Activated T-helper 17 cell treated with anti-CD3 and anti-CD28 coated beads, Interleukin-2, amount 50 U/mL, for 72 hours (primary cell): ENCODE data around the gene HTT. TPM values are rescaled to one million over a fixed set of nuclear protein-coding genes. Genes with fewer than 3 reads are reported as not detected.

Source experiments
- ATAC-seq: fragments of 150-1000 bp; cut with Tn5 transposase; replicated peaks from 2 replicates; pipeline ENCODE4 v1.10.0; 2021; ENCODE audit warnings: mild to moderate bottlenecking, moderate library complexity
- H3K27ac Mint-ChIP-seq: one replicate; pipeline ENCODE4 v1.8.0; 2022; ENCODE audit warnings: mixed read lengths
- H3K27me3 Mint-ChIP-seq: one replicate; pipeline ENCODE4 v1.8.0; 2022; ENCODE audit warnings: mixed read lengths
- H3K36me3 Mint-ChIP-seq: one replicate; pipeline ENCODE4 v1.8.0; 2022; ENCODE audit warnings: low read depth, mild to moderate bottlenecking, mixed read lengths
- H3K4me1 Mint-ChIP-seq: one replicate; pipeline ENCODE4 v1.8.0; 2022; ENCODE audit warnings: mixed read lengths
- H3K4me3 Mint-ChIP-seq: one replicate; pipeline ENCODE4 v1.8.0; 2022; ENCODE audit warnings: mild to moderate bottlenecking, mixed read lengths
- H3K9me3 Mint-ChIP-seq: one replicate; pipeline ENCODE4 v1.8.0; 2022; ENCODE audit warnings: mixed read lengths
- total RNA-seq, 2 donors: library from RNA; stranded (reverse); gene quantifications; one replicate each; pipeline ENCODE4 v1.2.3, GENCODE V29; 2022

The HTT gene
- total RNA-seq, 2 donors from 2014 or later: 58.2 to 63.4 TPM

DNA sequence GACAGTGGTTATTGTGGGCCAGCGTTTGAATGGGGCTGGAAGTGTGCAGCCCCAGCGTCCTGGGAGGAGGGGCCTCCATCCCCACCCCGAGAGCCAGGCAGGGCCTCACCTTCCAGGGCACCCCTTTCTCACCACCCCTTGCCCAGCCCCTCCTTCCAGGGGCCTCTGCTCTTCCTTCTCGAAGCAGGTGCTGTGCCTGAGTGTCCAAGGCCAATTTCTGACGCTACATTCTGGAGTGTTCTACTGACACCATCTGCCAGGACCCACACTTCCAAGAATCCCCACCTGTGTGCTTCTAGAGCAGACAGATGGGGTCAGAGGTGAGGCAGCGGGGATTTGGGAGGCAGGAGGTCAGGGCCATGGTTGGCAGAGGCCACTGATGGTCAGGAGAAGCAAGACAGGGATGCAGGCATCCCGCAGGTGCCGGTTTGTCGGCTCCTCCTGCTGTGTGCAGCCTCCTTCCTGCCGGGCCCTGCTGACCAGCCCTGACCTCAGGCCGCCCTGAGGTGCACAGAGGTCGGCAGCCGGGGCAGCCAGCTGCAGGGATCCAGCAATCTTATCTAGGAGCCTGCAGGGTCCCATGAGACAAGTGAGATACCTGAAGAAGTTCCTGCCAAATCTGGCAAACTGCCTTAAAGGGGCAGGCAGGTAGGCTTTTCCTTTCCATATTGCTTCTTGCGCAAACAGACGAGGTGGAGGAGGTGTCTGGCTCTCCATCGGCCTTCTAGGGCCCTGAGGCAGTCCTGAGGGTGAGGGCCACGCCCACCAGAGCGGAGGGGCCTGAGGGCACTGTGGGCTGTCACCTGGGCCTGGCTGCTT is 193.3 kb downstream of the HTT start:
- Mint-ChIP-seq H3K36me3 (no peaks in the 10 kb centered on the region), H3K4me3 (no peak overlapping the region), H3K27me3 (no peaks in the 10 kb centered on the region), H3K9me3 (no peaks in the 10 kb centered on the region), H3K27ac (no peak overlapping the region), H3K4me1 (no peaks in the 10 kb centered on the region)
- no peak for ATAC-seq

DNA sequence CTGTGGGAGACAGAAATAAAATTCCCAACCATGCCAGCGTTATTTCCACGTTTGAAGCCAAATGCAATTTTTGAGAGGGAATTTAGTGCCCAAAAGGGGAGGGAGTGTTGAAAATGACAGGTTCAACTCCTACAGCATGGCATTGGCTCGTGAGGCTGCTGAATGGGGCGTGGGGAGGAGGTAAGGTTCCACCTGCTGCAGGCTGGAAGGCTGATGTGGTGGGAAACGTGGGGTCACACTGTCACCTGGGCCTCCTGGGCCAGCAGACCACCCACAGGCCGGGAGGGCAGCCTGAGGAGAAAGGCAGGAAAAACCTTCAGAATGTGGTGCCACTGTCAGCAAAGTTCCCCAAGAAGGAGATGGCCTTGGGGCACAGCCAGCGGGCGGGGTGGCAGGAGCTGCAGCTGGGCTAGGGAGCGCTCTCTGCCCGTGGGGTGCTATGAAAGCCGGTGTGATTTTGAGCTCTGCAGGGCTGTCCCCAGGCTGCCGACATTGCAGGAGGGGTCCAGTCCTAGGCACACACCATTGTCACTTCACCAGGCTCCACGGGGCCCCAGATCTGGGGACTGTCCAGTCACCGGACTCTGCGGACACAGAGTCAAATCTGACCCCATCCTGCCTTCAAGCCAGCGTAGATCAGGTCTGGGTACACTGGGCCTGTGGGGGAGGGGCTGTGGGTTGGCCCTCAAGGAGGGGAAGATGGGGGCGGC is 194.1 kb downstream of the HTT start:
- H3K4me1 Mint-ChIP-seq: no peaks in the 10 kb centered on the region
- no peak overlapping the region for H3K4me3 Mint-ChIP-seq
- no peak for ATAC-seq
- peaks cover 3% of the 10 kb centered on the region for H3K9me3 Mint-ChIP-seq
- H3K27me3 Mint-ChIP-seq: no peaks in the 10 kb centered on the region
- no peaks in the 10 kb centered on the region for H3K36me3 Mint-ChIP-seq
- no peak overlapping the region for H3K27ac Mint-ChIP-seq

DNA sequence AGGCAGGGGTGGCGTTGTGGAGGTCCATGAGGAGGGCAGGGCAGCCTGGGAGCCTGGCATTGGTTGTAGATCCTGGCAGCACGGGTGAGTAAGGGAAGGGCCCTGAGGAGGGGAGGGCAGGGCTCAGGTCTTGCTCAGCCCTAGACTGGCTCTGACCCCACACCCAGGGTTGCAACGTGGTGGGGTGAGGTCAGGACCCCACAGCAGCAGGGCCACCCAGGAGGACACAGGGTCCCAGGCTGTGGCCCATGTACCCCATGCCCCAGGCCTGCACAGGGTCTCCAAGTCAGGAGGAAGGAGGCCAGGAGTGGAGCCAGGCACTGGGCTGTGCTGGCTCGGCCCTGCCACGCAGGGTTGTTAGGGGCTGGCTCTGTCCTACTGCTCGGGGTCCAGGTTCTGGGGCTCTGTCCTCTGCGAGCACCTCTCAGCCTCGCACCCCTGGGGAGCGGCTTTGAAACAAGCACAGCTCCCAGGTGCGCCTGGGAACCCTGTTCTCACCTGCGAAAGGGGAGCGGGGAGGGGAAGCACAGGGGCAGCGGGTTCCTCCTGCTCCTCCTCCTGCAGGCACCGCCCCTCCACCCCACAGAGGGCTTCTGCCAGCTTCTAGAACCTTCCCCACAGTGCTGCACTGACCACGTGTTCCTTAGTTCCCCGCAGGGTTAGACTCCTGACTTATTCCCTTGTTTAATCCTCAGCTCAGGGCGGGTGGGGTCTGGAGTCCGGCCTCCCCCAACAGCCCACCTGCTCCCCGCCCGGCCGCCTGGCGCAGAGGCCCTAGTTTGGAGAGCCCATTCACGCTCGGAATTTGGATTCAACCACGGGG is 194.8 kb downstream of the HTT start:
- Mint-ChIP-seq H3K9me3 (peaks cover 5% of the 10 kb centered on the region), H3K4me1 (no peaks in the 10 kb centered on the region), H3K27me3 (no peaks in the 10 kb centered on the region), H3K27ac (no peak overlapping the region), H3K4me3 (no peak overlapping the region), H3K36me3 (no peaks in the 10 kb centered on the region)
- ATAC-seq: no peak

DNA sequence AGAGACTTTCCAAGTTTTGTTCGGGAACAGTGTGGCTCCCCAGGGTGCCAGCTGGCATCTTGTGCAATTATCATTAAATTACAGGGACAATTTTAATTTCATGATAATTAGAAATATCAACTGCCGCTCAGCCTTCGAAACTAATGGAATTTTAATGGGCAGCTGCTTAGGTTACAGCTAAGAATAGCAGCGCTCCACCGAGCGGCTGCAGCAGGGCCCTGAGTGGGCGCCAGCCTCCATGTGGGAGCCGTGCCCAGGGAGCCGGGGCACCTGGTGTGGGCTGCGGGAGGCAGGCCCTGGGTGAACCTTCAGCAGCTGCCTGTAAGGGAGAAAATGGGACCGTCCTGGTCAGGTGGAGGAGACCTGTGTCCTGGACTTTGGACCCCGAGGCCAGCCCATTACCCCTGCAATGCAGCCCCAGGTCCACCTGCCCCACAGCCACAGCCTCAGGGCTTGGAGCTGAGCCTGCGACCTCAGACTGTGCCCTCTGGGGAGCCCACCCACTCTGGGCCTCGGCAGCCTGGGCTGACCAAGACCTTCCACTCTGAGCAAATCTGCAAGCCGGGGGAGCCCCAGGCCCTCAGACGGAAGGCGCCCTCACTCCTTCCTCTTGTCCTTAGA is 195.6 kb downstream of the HTT start:
- peaks cover 5% of the 10 kb centered on the region for H3K9me3 Mint-ChIP-seq
- no peak for ATAC-seq
- no peak overlapping the region for H3K4me3 Mint-ChIP-seq
- H3K36me3 Mint-ChIP-seq: no peaks in the 10 kb centered on the region
- no peaks in the 10 kb centered on the region for H3K27me3 Mint-ChIP-seq
- no peak overlapping the region for H3K27ac Mint-ChIP-seq
- no peaks in the 10 kb centered on the region for H3K4me1 Mint-ChIP-seq

DNA sequence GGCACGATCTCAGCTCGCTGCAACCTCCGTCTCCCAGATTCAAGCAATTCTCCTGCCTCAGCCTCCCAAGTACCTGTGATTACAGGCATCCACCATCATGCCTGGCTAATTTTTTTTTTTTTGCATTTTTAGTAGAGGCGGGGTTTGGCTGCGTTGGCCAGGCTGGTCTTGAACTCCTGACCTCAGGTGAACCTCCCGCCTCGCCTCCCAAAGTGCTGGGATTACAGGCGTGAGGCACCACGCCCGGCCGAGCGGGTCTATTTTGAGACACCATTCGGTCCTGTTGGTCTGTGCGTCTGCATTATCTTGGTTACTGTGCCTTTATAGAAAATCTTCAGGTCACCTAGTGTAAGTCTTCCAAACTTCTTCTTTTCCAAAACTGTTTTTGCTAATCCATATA is 196.7 kb downstream of the HTT start:
- H3K4me3 Mint-ChIP-seq: no peak overlapping the region
- no peak for ATAC-seq
- H3K27ac Mint-ChIP-seq: no peak overlapping the region
- no peaks in the 10 kb centered on the region for H3K27me3 Mint-ChIP-seq
- H3K9me3 Mint-ChIP-seq: peaks cover 5% of the 10 kb centered on the region
- no peaks in the 10 kb centered on the region for H3K36me3 Mint-ChIP-seq
- H3K4me1 Mint-ChIP-seq: no peaks in the 10 kb centered on the region

DNA sequence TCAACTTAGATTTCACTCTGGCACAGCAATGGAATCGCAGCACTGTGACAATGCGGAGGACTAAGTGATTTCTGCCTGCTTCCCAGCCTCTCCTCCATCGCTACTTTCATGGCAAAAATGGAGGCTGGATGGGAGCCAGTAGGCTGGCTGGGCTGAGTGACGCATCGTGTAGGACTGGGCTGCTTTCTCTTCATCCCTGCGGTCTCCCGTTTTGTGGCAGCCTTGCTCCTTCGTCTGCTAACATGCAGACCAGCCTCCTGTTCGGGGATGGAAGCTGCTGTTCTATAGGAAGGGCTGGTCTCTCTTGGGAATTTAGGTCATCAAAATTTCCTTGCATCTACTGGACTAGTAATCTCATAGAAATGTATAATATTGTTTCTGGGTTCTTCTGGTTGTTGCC is 202.5 kb downstream of the HTT start:
- H3K27me3 Mint-ChIP-seq: no peaks in the 10 kb centered on the region
- H3K4me3 Mint-ChIP-seq: no peak overlapping the region
- no peaks in the 10 kb centered on the region for H3K36me3 Mint-ChIP-seq
- no peak for ATAC-seq
- no peaks in the 10 kb centered on the region for H3K4me1 Mint-ChIP-seq
- no peak overlapping the region for H3K27ac Mint-ChIP-seq
- H3K9me3 Mint-ChIP-seq: peaks cover 5% of the 10 kb centered on the region

DNA sequence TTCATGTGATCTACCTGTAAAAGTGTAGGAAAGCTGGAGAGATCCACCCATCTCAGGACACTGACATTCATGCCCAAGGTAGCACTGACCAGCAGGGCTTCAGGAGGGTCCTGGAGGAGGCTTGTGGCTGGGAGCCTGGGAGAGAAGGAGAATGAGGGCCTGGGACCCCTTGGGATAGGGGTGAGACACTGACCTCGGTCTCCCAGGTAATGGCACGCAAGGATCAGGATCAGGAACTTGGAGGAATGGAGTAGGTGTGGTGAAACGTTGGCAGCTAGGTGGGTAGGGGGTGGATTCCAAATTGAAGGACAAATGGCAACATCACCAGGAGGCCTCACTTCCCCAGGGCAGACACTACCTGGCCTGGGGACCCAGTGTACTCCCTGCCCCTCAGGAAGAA is 206.0 kb downstream of the HTT start:
- ATAC-seq: no peak
- no peaks in the 10 kb centered on the region for H3K27me3 Mint-ChIP-seq
- H3K9me3 Mint-ChIP-seq: peaks cover 3% of the 10 kb centered on the region
- no peaks in the 10 kb centered on the region for H3K36me3 Mint-ChIP-seq
- H3K27ac Mint-ChIP-seq: no peak overlapping the region
- H3K4me3 Mint-ChIP-seq: no peak overlapping the region
- no peaks in the 10 kb centered on the region for H3K4me1 Mint-ChIP-seq

DNA sequence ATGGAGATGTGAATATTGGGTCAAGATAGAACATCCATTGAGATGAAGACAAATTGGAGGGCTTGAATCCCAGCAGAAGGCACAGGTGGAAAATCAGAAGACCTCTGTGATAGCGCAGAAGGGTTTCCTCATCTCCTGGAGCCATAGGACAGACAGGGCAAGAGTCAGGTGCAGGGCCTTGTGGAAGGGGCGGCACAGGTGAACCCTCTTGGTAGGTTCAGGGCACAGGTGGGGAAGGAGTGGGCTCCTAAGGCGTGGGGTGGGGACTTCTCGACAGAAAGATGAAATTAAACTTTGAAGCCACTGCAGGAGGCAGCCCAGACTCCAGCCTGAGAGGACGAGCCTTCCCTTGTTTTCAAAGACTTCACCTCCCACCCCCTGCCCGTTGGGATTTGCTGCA is 209.0 kb downstream of the HTT start:
- H3K36me3 Mint-ChIP-seq: no peaks in the 10 kb centered on the region
- peaks cover 3% of the 10 kb centered on the region for H3K9me3 Mint-ChIP-seq
- H3K27me3 Mint-ChIP-seq: peaks cover 5% of the 10 kb centered on the region
- H3K4me3 Mint-ChIP-seq: no peak overlapping the region
- H3K27ac Mint-ChIP-seq: no peak overlapping the region
- H3K4me1 Mint-ChIP-seq: no peaks in the 10 kb centered on the region
- no peak for ATAC-seq

DNA sequence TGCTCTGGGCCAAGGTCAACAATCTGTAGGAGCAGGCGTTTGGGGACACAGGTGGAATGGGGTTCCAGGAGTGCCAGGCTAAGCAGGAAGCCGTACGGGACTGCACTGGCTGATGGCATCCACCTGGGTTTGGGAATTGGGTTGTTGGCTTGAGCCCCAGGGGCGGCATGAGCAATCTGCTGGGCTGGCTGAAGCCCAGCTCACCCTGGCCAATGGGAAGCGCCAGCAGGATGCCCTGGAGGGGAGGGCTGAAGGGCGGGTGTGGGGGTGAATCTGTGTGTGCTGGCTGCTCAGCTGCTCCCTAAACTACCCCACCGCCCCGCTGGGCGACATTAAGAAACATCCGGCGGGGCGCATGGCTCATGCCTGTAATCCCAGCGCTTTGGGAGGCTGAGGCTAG is 209.4 kb downstream of the HTT start:
- peaks cover 5% of the 10 kb centered on the region for H3K27me3 Mint-ChIP-seq
- no peaks in the 10 kb centered on the region for H3K36me3 Mint-ChIP-seq
- peaks cover 3% of the 10 kb centered on the region for H3K9me3 Mint-ChIP-seq
- H3K4me1 Mint-ChIP-seq: no peaks in the 10 kb centered on the region
- no peak overlapping the region for H3K27ac Mint-ChIP-seq
- ATAC-seq: no peak
- H3K4me3 Mint-ChIP-seq: no peak overlapping the region

DNA sequence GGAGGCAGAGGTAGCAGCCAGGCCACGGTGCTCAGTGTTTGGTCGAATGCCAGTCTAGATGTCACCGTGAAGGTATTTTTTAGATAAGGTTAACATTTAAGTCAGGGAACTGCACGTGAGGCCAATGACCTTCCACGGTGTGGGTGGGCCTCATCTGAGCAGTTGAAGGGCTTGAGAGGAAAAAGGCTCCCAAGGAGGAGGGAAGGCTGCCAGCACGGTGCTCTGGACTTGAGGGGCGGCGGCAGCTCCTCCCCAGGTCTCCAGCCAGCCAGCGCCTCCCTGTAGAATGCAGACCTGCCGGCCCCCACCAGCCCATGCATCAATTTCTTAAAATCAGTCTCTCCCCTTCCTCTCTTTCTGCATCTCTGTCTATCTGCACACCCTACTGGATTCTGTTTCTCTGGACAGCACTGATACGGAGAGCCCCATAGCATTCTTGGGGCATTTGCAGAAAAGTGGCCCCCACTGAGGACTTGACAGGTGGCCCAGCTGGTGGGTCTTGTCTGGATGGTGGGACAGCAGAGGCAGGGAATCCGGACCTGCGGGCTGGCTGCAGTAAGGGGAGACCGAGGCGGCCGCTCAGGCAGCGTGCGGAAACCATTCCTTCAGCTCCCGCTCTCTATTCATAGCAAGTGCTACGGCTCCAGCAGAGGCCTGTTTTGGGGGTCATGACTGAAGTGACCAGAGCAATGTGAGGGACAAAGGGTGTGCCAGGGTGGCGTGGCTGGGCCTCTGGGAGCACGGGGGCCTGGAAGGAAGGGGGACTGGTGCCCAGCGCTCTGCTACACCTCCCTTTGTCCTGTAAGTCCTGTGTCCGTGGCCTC is 210.5 kb downstream of the HTT start:
- H3K9me3 Mint-ChIP-seq: peaks cover 3% of the 10 kb centered on the region
- no peak overlapping the region for H3K4me3 Mint-ChIP-seq
- H3K27ac Mint-ChIP-seq: no peak overlapping the region
- H3K36me3 Mint-ChIP-seq: no peaks in the 10 kb centered on the region
- peaks cover 9% of the 10 kb centered on the region for H3K27me3 Mint-ChIP-seq
- no peak for ATAC-seq
- no peaks in the 10 kb centered on the region for H3K4me1 Mint-ChIP-seq

DNA sequence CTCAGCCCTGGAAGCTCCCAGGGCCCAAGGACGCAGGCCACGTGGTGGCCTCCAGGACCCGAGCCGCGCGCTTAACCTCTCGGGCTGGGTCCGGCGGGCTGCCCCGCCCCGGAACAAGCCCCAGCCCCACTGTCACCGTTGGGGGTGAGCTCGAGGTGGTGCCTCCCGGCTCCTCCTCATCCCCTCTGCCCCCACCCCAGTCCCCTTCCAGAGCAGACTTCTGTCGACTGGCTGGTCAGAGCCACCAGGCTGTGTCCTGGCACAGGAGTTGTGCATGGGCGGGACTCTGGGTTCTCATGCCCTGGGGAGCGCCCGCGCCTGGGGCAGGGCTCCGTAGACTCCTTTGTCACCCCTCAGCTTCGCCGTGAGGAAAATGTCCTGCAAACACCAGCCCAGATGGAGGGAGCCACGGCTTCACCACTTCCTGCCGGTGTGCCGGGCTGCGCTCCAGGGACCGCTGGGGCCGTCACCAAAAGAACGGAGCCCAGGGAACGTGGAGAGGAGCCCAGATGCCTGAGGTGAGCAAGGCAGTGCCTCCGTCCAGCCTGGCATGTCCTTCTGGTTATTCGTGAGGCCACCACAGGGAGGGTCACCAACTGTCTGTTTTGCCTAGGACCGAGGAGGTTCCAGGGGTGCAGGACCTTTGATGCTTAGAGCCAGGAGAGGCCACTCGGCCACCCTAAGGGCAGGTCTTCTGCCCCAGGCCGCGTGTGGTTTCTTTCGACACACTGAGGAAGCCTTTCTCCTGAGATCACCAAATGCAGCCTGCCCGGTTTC is 211.3 kb downstream of the HTT start:
- Mint-ChIP-seq H3K4me3 (no peak overlapping the region), H3K4me1 (no peaks in the 10 kb centered on the region), H3K27ac (no peak overlapping the region), H3K36me3 (no peaks in the 10 kb centered on the region), H3K27me3 (peaks cover 14% of the 10 kb centered on the region), H3K9me3 (peaks cover 3% of the 10 kb centered on the region)
- ATAC-seq: no peak

DNA sequence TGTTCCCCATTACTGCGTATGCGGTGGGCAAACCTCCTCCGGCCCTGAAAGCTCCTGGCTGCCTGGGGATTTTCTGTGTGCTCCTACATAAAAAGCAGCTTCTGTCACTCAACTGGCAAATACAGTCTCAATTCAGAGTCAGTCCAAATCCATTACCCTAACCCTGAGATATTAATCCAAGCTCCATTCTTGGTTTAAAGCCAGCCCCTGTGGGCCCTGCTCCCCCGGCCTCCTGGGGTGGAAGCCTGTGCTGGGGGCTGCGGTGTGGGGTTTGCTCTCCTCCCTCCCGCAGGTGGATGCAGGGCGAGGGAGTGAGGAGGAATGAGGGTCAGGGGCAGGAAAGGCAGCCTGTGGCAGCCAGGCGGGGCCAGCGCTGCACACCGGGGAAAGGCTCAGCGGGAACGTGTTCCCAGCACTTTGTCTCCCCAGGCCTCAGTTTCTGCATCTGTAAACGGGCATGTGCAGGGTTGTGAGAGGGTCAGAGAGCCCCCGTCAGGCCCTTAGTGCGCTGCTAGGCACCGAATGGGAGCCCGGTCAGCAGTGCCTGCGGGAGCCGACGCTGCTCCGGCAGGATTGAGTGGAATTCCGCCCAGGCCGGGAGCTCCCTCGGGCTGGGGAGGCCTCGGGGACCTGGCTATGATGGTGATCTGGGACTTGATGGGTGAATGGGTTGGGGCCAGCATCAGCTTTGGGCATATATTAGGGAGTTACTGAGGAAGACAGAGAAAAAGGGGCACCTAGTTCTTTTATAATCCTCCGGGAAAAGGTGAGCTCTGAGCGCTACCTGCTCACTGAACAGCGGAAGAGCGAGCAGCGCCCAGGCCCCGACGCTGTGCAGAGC is 212.1 kb downstream of the HTT start:
- no peak for ATAC-seq
- Mint-ChIP-seq H3K36me3 (no peaks in the 10 kb centered on the region), H3K9me3 (peaks cover 3% of the 10 kb centered on the region), H3K4me1 (peaks cover 1% of the 10 kb centered on the region), H3K27ac (no peak overlapping the region), H3K4me3 (no peak overlapping the region), H3K27me3 (peaks cover 14% of the 10 kb centered on the region)
